H9 (cell line): Measurements from ENCODE around the gene DYNLRB2. TPM values are rescaled to one million over a fixed set of nuclear protein-coding genes. Genes with fewer than 3 reads are reported as not detected.

Source experiments
- DNase-seq: peaks from one replicate; pipeline ENCODE4 v3.0.0-alpha.2; 2017
- H2AFZ ChIP-seq: one replicate; pipeline ENCODE4 v1.6.1; 2013; ENCODE audit warnings: mild to moderate bottlenecking, low read length, control low read depth, moderate library complexity
- H2AK5ac ChIP-seq: 2 replicates; pipeline ENCODE4 v1.6.1; 2013; ENCODE audit warnings: low read length, control low read depth, mixed read lengths; ENCODE audit not compliant: insufficient read length
- H2BK120ac ChIP-seq: one replicate; pipeline ENCODE4 v1.6.1; 2013; ENCODE audit warnings: low read depth, mild to moderate bottlenecking, low read length, control low read depth, inconsistent platforms; ENCODE audit not compliant: poor library complexity, severe bottlenecking
- H2BK12ac ChIP-seq: 2 replicates; pipeline ENCODE4 v1.6.1; 2013; ENCODE audit warnings: low read length, control low read depth, mixed read lengths, low read depth; ENCODE audit not compliant: insufficient read length
- H2BK15ac ChIP-seq: 2 replicates; pipeline ENCODE4 v1.6.1; 2013; ENCODE audit warnings: low read depth, low read length, control low read depth
- H2BK20ac ChIP-seq: one replicate; pipeline ENCODE4 v1.6.1; 2013; ENCODE audit warnings: low read depth, mild to moderate bottlenecking, low read length, control low read depth, inconsistent platforms; ENCODE audit not compliant: poor library complexity, severe bottlenecking
- H2BK5ac ChIP-seq: 2 replicates; pipeline ENCODE4 v1.6.1; 2013; ENCODE audit warnings: low read length, control low read depth, mixed read lengths; ENCODE audit not compliant: insufficient read length
- H3K14ac ChIP-seq: 2 replicates; pipeline ENCODE4 v1.6.1; 2013; ENCODE audit warnings: low read length, control low read depth; ENCODE audit not compliant: insufficient read depth
- H3K18ac ChIP-seq: 2 replicates; pipeline ENCODE4 v1.6.1; 2013; ENCODE audit warnings: low read depth, mild to moderate bottlenecking, mixed read lengths, low read length, control low read depth; ENCODE audit not compliant: insufficient read length
- H3K23ac ChIP-seq: 2 replicates; pipeline ENCODE4 v1.6.1; 2013; ENCODE audit warnings: low read length, control low read depth, mixed read lengths, low read depth; ENCODE audit not compliant: insufficient read length
- H3K23me2 ChIP-seq: 2 replicates; pipeline ENCODE4 v1.6.1; 2013; ENCODE audit warnings: low read depth, mild to moderate bottlenecking, mixed read lengths, low read length, control low read depth; ENCODE audit not compliant: insufficient read length, poor library complexity, severe bottlenecking
- H3K27ac ChIP-seq: 2 replicates; pipeline ENCODE4 v1.5.1; 2013; ENCODE audit warnings: low read length, control low read depth, mixed read lengths, low read depth; ENCODE audit not compliant: insufficient read length
- H3K27me3 ChIP-seq: 2 replicates; pipeline ENCODE4 v1.6.1; 2013; ENCODE audit warnings: low read length, control low read depth, inconsistent platforms; ENCODE audit not compliant: insufficient read depth
- H3K4ac ChIP-seq: 2 replicates; pipeline ENCODE4 v1.6.1; 2013; ENCODE audit warnings: low read depth, mild to moderate bottlenecking, control low read depth, inconsistent platforms, low read length, moderate library complexity
- H3K4me1 ChIP-seq: 2 replicates; pipeline ENCODE4 v1.6.1; 2013; ENCODE audit warnings: low read length, control low read depth, inconsistent platforms; ENCODE audit not compliant: insufficient read depth
- H3K4me2 ChIP-seq: 2 replicates; pipeline ENCODE4 v1.6.1; 2013; ENCODE audit warnings: low read length, control low read depth, mixed read lengths; ENCODE audit not compliant: insufficient read length, insufficient read depth
- H3K56ac ChIP-seq: 2 replicates; pipeline ENCODE4 v1.6.1; 2013; ENCODE audit warnings: low read depth, mild to moderate bottlenecking, mixed read lengths, low read length, control low read depth; ENCODE audit not compliant: insufficient read length
- H3K79me1 ChIP-seq: 2 replicates; pipeline ENCODE4 v1.6.1; 2013; ENCODE audit warnings: low read depth, mild to moderate bottlenecking, moderate library complexity, low read length, control low read depth, inconsistent platforms; ENCODE audit not compliant: insufficient read depth, poor library complexity, severe bottlenecking
- H3K79me2 ChIP-seq: 2 replicates; pipeline ENCODE4 v1.6.1; 2013; ENCODE audit warnings: low read length, control low read depth, inconsistent platforms; ENCODE audit not compliant: insufficient read depth
- H3K9ac ChIP-seq: 2 replicates; pipeline ENCODE4 v1.6.1; 2013; ENCODE audit warnings: low read length, control low read depth, mixed read lengths; ENCODE audit not compliant: insufficient read length; ENCODE audit errors: extremely low read depth
- H3K9me3 ChIP-seq: one replicate; pipeline ENCODE4 v1.6.1; 2013; ENCODE audit warnings: low read depth, low read length, inconsistent platforms; ENCODE audit not compliant: control insufficient read depth
- H3T11ph ChIP-seq: one replicate; pipeline ENCODE4 v1.6.1; 2013; ENCODE audit warnings: mild to moderate bottlenecking, low read length, control low read depth, inconsistent platforms
- H4K20me1 ChIP-seq: one replicate; pipeline ENCODE4 v1.6.1; 2013; ENCODE audit not compliant: control insufficient read depth, insufficient read length, insufficient read depth
- H4K5ac ChIP-seq: 2 replicates; pipeline ENCODE4 v1.6.1; 2013; ENCODE audit warnings: low read depth, mild to moderate bottlenecking, mixed read lengths, low read length, control low read depth; ENCODE audit not compliant: insufficient read length
- H4K8ac ChIP-seq: replicated peaks from 2 replicates; pipeline ENCODE4 v1.6.1; 2013; ENCODE audit warnings: low read length, control low read depth, mixed read lengths, low read depth; ENCODE audit not compliant: insufficient read length
- H4K91ac ChIP-seq: 2 replicates; pipeline ENCODE4 v1.6.1; 2013; ENCODE audit warnings: low read depth, mild to moderate bottlenecking, moderate library complexity, mixed read lengths, low read length, control low read depth; ENCODE audit not compliant: insufficient read length
- H3K27ac Mint-ChIP-seq, 3 experiments: 2 replicates in 2 of 3; 3 replicates in 1 of 3; pipeline ENCODE4 v1.8.0; 2020 to 2021; ENCODE audit warnings: mixed read lengths in 3 of 3, mild to moderate bottlenecking in 1 of 3, moderate library complexity in 1 of 3
- H3K27me3 Mint-ChIP-seq: 2 replicates; pipeline ENCODE4 v1.8.0; 2021; ENCODE audit warnings: low read depth, mild to moderate bottlenecking, moderate library complexity, mixed read lengths
- H3K36me3 Mint-ChIP-seq, 3 experiments: 2 replicates in 2 of 3; 3 replicates in 1 of 3; pipeline ENCODE4 v1.8.0; 2020 to 2021; ENCODE audit warnings: low read depth in 3 of 3, mixed read lengths in 3 of 3; ENCODE audit not compliant: insufficient read depth in 1 of 3
- H3K4me1 Mint-ChIP-seq, 2 experiments: 2 replicates each; pipeline ENCODE4 v1.8.0; 2020; ENCODE audit warnings: mixed read lengths in 2 of 2
- H3K4me3 Mint-ChIP-seq, 2 experiments: 2 replicates in 1 of 2; 3 replicates in 1 of 2; pipeline ENCODE4 v1.8.0; 2020 to 2021; ENCODE audit warnings: mild to moderate bottlenecking in 2 of 2, mixed read lengths in 2 of 2, moderate library complexity in 1 of 2
- H3K9me3 Mint-ChIP-seq, 2 experiments: 2 replicates in 1 of 2; 3 replicates in 1 of 2; pipeline ENCODE4 v1.8.0; 2020; ENCODE audit warnings: mild to moderate bottlenecking in 2 of 2, mixed read lengths in 2 of 2, moderate library complexity in 1 of 2
- WGBS: extraction: QIAGEN DNeasy Blood & Tissue Kit; methylation state at CpG from one replicate; pipeline ENCODE4 v1.1.7; 2013; ENCODE audit warnings: missing lambda C conversion rate, low lambda C conversion rate, mixed read lengths; ENCODE audit not compliant: insufficient read length; ENCODE audit errors: extremely low coverage; 5-methylcytosine and 5-hydroxymethylcytosine counted together
- total RNA-seq: library from RNA; stranded (reverse); gene quantifications from 2 replicates; pipeline ENCODE4 v1.2.1, GENCODE V29; 2021
- TF ChIP-seq, protein P1 (sequence below): fragments of 200-600 bp; sonication (generic); conservative IDR thresholded peaks from 3 replicates; pipeline ENCODE4 v1.8.0; 2021; ENCODE audit warnings: antibody characterized with exemption, mild to moderate bottlenecking

DYNLRB2 gene
- total RNA-seq, 1 experiment from 2014 or later, result not detected

DNA sequence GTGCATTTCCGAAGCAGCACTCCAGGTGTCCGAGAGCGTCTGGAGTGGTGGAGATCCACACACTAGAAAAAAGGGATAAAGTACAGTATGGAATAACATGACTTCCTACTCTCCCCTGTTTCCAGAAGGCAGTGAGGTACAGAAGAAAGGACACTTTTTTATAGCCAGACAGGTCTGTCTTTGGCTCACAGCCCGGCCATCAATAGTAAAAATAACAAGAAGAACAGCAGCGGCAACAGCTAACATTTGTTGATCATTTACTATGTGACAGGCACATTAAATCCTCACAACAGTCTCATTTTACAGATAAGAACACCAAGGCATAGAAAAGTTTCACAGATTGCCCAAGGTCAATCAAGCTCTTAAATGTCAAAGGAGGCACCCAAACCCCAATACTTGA, 16.2 kb downstream of the DYNLRB2 start:
- H4K91ac ChIP-seq, result no peak overlapping the region
- no peak overlapping the region for H2AK5ac ChIP-seq
- H2BK5ac ChIP-seq, result no peak overlapping the region
- H4K20me1 ChIP-seq, result no peaks in the 10 kb centered on the region
- H4K8ac ChIP-seq, result no peak overlapping the region
- H2BK15ac ChIP-seq, result no peak overlapping the region
- H3K79me2 ChIP-seq, result no peaks in the 10 kb centered on the region
- H3K27me3 Mint-ChIP-seq, result peaks cover 12% of the 10 kb centered on the region
- no peaks in the 10 kb centered on the region for H3K27me3 ChIP-seq
- no peak overlapping the region for H3K9ac ChIP-seq
- H3K79me1 ChIP-seq, result no peaks in the 10 kb centered on the region
- H3K14ac ChIP-seq, result no peak overlapping the region
- no peaks in the 10 kb centered on the region for H3K36me3 Mint-ChIP-seq
- DNase-seq, result no peak
- no peaks in the 10 kb centered on the region for H3K9me3 ChIP-seq
- no peaks in the 10 kb centered on the region for H3K4me1 Mint-ChIP-seq
- no CpG with 5 or more reads among the region's 5 CpGs for WGBS
- TF ChIP-seq, protein P1, sequence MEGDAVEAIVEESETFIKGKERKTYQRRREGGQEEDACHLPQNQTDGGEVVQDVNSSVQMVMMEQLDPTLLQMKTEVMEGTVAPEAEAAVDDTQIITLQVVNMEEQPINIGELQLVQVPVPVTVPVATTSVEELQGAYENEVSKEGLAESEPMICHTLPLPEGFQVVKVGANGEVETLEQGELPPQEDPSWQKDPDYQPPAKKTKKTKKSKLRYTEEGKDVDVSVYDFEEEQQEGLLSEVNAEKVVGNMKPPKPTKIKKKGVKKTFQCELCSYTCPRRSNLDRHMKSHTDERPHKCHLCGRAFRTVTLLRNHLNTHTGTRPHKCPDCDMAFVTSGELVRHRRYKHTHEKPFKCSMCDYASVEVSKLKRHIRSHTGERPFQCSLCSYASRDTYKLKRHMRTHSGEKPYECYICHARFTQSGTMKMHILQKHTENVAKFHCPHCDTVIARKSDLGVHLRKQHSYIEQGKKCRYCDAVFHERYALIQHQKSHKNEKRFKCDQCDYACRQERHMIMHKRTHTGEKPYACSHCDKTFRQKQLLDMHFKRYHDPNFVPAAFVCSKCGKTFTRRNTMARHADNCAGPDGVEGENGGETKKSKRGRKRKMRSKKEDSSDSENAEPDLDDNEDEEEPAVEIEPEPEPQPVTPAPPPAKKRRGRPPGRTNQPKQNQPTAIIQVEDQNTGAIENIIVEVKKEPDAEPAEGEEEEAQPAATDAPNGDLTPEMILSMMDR, result no peak
- no peaks in the 10 kb centered on the region; a peak in 2 of 5 replicates for H3K9me3 Mint-ChIP-seq
- H3K4me3 Mint-ChIP-seq, result no peak overlapping the region
- H3K4me1 ChIP-seq, result no peaks in the 10 kb centered on the region; the same call in 1 of the 2 replicates
- no peak overlapping the region for H2AFZ ChIP-seq
- no peak overlapping the region for H3K56ac ChIP-seq
- H4K5ac ChIP-seq, result no peak overlapping the region
- no peak overlapping the region for H3K4ac ChIP-seq
- H3K18ac ChIP-seq, result no peak overlapping the region
- no peak overlapping the region for H2BK120ac ChIP-seq
- no peak overlapping the region for H3K27ac Mint-ChIP-seq
- H3K23me2 ChIP-seq, result no peaks in the 10 kb centered on the region
- no peak overlapping the region for H2BK20ac ChIP-seq
- no peak overlapping the region for H2BK12ac ChIP-seq
- H3T11ph ChIP-seq, result no peak overlapping the region
- no peak overlapping the region for H3K27ac ChIP-seq
- H3K4me2 ChIP-seq, result no peak overlapping the region
- H3K23ac ChIP-seq, result no peak overlapping the region
